NCI-H510A treated with DMSO at 0.1 percent for 48 hours (cell line): ENCODE measurements around the gene PPIF.

Experiments used
- DNase-seq: peaks from one replicate; lab custom pipeline; 2025; lab: John Stamatoyannopoulos, UW

Gene PPIF

GRCh38 chr10:79375321-79376077, 28.2 kb downstream of the PPIF start:
- DNase-seq, result no peak

DNA sequence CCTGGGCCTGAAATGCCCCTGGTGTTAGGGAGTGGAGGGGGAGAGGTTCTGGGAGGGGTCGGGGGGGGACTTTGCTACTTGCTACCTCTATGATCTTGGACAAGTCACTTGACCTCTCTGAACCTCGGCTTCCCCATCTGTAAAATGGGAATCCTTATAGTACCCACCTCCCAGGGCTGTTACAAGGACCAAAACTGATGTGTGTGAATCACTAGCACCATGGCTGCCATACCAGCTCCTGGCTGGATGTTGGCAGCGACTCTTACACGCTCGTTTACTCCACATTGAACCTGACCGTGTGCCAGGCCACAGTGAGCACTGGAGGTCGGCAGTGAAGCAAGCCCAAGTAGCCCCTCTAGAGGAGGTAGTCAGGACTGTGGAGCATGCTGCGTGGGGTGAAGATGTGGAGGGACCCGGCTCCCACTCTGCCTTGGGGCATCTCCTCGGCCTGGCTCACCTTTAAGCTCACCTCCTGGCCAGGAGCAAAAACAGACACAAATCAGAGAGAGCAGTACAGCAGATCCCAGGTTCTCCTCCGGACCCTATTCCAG, 28.9 kb downstream of the PPIF start:
- DNase-seq, result no peak

GRCh38 chr10:79376751-79377556, 29.7 kb downstream of the PPIF start:
- no peak for DNase-seq

DNA sequence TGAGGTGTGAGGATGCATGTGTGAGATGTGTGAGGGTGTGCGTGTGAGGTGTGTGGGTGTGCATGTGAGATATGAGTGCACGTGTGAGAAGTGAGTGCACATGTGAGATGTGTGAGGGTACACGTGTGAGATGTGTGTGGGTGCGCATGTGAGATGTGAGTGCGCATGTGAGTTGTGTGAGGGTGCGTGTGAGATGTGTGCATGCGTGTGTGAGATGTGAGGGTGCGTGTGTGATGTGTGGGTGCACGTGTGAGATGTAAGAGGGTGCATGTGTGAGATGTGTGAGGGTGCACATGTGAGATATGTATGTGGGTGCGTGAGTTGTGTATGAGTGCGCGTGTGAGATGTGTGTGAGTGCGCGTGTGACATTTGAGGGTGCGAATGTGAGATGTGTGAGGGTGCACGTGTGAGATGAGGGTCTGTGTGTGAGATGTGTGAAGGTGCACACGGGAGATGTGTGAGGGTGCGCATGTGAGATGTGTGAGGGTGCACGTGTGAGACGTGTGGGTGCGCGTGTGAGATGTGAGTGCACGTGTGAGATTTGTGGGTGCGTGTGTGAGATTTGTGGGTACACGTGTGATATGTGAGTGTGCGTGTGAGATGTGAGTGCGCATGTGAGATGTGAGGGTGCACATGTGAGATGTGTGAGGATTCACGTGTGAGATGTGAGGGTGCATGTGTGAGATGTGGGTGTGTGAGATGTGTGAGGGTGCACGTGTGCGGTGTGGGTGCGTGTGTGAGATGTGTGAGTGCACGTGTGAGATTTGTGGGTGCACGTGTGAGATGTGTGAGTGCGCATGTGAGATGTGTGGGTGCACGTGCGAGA, 30.5 kb downstream of the PPIF start:
- no peak for DNase-seq

DNA sequence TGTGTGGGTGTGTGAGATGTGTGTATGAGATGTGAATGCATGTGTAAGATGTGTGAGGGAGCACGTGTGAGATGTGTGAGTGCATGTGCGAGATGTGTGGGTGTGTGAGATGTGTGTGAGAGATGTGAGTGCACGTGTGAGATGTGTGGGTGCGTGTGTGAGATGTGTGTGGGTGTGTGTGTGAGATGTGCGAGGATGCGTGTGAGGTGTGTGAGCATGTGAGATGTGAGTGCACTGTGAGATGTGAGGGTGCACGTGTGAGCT, 31.0 kb downstream of the PPIF start:
- no peak for DNase-seq

- DNase-seq, result no peak
These were observed 31.6 kb downstream of the PPIF start for GRCh38 chr10:79378647-79379511.

DNA sequence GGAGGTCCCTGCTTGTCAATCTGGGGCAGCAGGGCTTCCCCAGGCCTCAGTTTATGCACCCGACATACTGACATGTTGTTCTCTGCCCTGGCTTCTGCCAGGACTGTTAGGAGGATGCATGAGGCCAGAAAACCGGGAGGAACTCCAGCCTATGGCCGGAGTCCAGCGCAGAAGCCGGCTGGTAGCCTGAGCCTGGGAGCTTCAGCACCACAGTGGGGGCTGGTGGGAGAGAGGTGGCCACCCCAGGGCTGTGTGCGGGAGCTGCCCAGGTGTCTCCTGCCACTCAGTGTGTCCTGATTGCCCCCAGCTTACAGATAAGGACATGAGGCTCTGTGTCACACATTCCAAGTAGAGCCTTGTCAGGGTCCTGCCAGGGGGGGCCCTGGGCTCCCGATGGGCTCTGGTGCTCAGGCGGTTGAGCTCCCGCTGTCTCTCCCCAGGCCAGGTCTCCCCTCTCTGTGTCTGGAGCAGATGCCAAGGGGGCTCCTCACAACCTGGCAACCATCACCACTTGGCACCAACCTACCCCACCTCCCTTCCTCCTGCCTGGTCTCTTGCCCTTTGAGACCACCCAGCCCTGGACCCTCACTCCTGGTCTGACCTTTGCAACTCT, 32.3 kb downstream of the PPIF start:
- no peak for DNase-seq

GRCh38 chr10:79380125-79380945, 33.1 kb downstream of the PPIF start:
- peak; percentile 52 for DNase-seq

DNA sequence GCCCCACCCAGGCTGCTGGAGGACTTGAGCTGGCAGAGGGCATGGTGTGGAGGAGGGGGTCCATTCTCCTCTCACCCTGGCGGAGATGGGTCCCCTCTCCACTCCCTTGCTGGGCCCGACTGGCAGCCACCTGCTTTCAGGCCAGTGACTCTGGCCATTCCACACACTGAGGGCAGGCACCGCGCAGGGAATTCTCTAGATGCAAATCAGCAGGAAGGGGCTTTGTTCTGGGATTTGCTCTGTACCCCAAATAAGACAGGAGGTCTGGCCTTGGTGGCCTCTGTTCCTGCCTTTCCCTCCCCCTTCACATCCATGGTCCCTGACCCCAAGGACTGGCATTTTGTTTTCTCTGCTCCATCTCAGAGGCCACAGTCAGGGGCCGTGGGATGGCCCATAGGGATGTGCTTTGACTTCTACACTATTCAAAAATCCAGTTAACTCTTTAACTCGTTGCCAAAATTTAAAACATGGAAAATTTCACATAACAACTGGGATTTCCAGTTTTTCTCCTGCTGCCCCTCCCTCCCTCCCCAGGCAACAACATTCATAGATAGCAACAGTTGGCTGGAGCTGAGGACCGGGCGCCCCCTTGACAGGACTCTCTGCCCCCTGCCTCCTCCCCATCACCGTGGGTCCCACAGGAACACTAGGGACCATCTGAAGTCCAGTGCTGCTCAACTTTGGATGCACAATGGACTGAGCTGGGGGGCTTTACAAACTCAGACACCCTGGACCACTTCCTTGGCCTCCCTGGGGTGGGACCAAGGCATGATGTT, 33.9 kb downstream of the PPIF start:
- DNase-seq, result no peak

- no peak for DNase-seq
These were observed 34.5 kb downstream of the PPIF start for GRCh38 chr10:79381804-79382221.

- DNase-seq, result no peak
These were observed 35.2 kb downstream of the PPIF start for GRCh38 chr10:79382491-79382941.

DNA sequence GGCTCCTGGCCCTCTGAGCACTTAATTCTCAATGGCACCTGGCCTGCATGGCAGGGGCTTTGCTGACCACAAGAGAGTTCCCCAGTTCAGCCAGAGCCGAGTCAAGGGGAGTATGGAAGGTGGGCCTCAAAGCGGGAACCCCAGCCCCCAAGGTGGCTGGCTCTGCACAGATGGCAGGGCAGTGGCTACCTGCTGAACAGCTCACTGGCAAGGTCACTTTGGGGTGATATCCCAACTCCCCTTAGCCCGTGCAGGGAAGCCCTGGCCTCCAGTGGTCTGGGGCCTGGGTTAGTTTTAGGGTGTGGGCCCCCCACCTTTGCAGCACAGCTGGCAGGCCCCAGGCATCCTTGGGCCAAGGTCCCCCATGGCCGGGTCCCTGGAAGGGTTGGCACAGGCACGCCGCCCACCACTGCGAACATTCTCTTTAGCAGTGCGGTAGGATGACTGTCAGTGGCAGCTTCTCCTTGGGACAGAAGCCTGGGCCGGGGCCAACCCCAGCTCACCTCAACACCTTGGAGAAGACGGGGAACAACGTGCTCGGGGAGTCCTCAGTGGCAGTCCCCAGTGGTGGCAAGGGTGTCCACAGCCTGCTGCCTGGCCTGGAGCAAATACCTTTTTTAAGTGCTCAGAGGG, 36.8 kb downstream of the PPIF start:
- DNase-seq, result no peak

- DNase-seq, result no peak
These were observed 37.6 kb downstream of the PPIF start for GRCh38 chr10:79384773-79385391.

DNA sequence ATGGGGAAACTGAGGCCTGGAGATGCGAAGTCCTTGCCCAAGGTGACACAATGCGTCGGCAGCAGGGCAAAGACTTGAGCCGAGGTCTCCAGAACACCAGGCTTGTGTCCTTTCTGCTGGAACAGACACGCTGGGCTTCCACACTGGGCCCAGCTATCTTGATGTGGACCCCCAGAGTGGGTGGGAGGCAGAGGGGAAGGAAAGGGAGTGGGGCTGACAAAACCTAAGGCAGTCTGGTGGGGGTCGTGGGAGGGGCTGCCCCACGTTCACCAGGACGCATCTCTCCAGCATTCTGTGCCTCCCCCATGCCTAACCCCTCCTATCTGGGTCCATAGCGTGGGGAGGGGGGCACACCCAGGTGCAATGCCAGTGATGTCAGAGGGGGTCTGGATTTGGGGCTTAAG, 38.1 kb downstream of the PPIF start:
- no peak for DNase-seq

GRCh38 chr10:79385804-79386531, 38.7 kb downstream of the PPIF start:
- no peak for DNase-seq

DNA sequence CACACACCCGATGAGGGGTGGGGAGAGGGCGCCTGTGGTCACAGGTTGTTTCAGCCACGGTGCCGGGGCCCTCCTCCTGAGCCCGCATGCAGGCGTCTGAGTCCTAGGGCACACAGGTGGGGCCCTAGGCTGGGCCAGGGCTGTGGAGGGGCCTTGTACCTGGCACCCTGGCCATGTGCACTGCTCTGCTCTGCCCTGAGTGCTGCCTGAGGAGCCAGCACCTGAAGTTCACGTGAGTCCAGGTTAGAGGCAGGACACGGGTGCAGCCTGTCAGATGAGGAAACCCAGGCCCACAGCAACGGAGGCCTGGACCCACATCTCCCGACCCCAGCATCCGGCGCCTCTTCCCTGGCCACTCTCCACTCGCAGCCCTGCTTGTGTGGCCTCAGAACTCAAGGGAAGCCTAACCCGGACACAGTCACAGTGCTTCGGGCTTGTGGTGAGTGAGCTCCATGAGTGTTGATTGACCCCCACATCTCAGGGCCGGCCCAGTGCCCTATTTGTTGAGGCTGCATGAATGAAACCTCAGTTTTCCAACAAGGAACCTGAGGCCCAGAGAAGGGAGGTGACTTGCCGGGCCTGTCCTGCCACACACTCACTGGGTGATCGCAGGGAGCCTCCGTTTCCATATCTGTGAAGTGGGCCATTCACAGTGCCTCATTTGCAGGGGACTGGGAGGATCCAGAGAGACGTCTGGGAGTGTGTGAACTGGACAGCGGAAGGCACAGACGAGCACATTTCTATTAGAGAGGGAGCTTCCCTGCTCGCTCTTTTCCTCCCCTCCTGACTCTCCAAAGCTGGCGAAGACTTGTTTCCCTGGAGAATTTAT, 39.6 kb downstream of the PPIF start:
- DNase-seq, result no peak

DNA sequence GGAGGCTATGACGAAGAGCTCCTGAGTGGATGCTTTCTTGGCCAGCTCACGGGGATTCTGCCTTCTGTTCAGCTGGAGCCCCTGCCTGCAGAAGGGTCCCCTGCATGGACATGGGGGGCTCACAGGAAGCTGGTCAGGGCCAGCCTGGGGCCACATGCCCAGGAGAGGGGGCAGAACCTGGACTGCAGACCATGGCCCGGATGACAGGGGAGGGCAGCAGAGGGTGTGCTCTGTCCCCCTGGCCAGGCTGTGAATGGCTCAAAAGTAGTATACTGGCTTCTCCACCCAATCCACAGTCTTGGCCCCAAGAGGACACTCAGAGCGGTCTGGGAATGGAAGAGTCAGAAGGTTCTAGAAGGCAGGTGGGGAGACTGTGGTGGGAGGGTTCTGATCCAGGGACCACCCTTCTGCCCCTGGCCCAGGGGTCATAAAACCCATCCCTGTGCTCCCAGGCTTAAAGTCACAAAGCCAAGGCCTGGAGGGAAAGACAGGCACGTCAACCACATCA, 40.3 kb downstream of the PPIF start:
- no peak for DNase-seq
